SK-N-MC (cell line): Measurements from ENCODE around the gene MSTN.
"Not testable (repeated sequence)": the region's sequence is repeated elsewhere in the genome, so short reads cannot be mapped to it uniquely, and the experiment has no call there.

ENCODE experiments used
- DNase-seq: peaks from one replicate; pipeline ENCODE4 v3.0.0-alpha.2; 2011; ENCODE audit warnings: low read depth, low spot score
- H3K27ac ChIP-seq: fragments of 200-600 bp; sonication (generic); 2 replicates; pipeline ENCODE4 v1.5.1; 2016; ENCODE audit warnings: mixed run types
- H3K36me3 ChIP-seq: fragments of 200-600 bp; sonication (generic); 2 replicates; pipeline ENCODE4 v1.6.1; 2017; ENCODE audit warnings: antibody characterized with exemption, low read length, mixed read lengths; ENCODE audit not compliant: insufficient read depth
- H3K4me3 ChIP-seq: fragments of 200-600 bp; sonication (generic); 2 replicates; pipeline ENCODE4 v1.5.1; 2016
- H3K9ac ChIP-seq: fragments of 200-600 bp; sonication (generic); 2 replicates; pipeline ENCODE4 v1.8.0; 2017; ENCODE audit warnings: mixed run types, mixed read lengths; ENCODE audit not compliant: insufficient read length
- H3K9me3 ChIP-seq: fragments of 200-600 bp; sonication (generic); 2 replicates; pipeline ENCODE4 v1.6.1; 2017; ENCODE audit warnings: low read depth, mild to moderate bottlenecking, antibody characterized with exemption, low read length, moderate library complexity, mixed read lengths
- EZH2 ChIP-seq: fragments of 200-600 bp; sonication (generic); IDR thresholded peaks from one replicate; pipeline ENCODE4 v1.6.1; 2017; ENCODE audit warnings: antibody characterized with exemption
- FOXP2 ChIP-seq: optimal IDR thresholded peaks from 2 replicates; pipeline ENCODE3; 2011; ENCODE audit warnings: mild to moderate bottlenecking, moderate library complexity; ENCODE audit not compliant: insufficient read depth; ENCODE audit errors: extremely low read length, control extremely low read depth
- POLR2AphosphoS5 ChIP-seq: IDR thresholded peaks from 2 replicates; pipeline ENCODE4 v1.6.1; 2012; ENCODE audit warnings: mild to moderate bottlenecking, low read depth, low read length, borderline replicate concordance

The MSTN gene

GRCh38 chr2:190052307-190052706 lies 10.2 kb downstream of the MSTN start:
- DNase-seq: no peak
- H3K9me3 ChIP-seq: no peaks in the 10 kb centered on the region
- TF ChIP-seq POLR2AphosphoS5 (no peak), FOXP2 (no peak), EZH2 (no peak)
- no peak overlapping the region for H3K9ac ChIP-seq
- no peak overlapping the region for H3K27ac ChIP-seq
- H3K4me3 ChIP-seq: no peak overlapping the region
- no peaks in the 10 kb centered on the region for H3K36me3 ChIP-seq

GRCh38 chr2:190051223-190051622 lies 11.3 kb downstream of the MSTN start:
- Histone ChIP-seq H3K27ac (no peak overlapping the region), H3K9ac (no peak overlapping the region), H3K4me3 (no peak overlapping the region), H3K36me3 (no peaks in the 10 kb centered on the region), H3K9me3 (no peaks in the 10 kb centered on the region)
- DNase-seq: no peak
- no peak for TF ChIP-seq FOXP2
- no peak for TF ChIP-seq EZH2
- no peak for TF ChIP-seq POLR2AphosphoS5

GRCh38 chr2:190050001-190050400 lies 12.5 kb downstream of the MSTN start:
- H3K9me3 ChIP-seq: no peaks in the 10 kb centered on the region
- peak overlapping the region; percentile 38 for H3K9ac ChIP-seq
- TF ChIP-seq FOXP2 (no peak), EZH2 (no peak), POLR2AphosphoS5 (no peak)
- no peak overlapping the region for H3K4me3 ChIP-seq
- no peaks in the 10 kb centered on the region for H3K36me3 ChIP-seq
- H3K27ac ChIP-seq: peak overlapping the region; percentile 53
- DNase-seq: no peak

- no peaks in the 10 kb centered on the region for H3K9me3 ChIP-seq
- no peak overlapping the region for H3K9ac ChIP-seq
- TF ChIP-seq EZH2 (no peak), POLR2AphosphoS5 (no peak), FOXP2 (no peak)
- no peak for DNase-seq
- no peaks in the 10 kb centered on the region for H3K36me3 ChIP-seq
- no peak overlapping the region for H3K27ac ChIP-seq
- H3K4me3 ChIP-seq: no peak overlapping the region
Observed at GRCh38 chr2:190044866-190045265, 17.7 kb downstream of the MSTN start.

- Histone ChIP-seq H3K9ac (no peak overlapping the region), H3K9me3 (no peaks in the 10 kb centered on the region), H3K27ac (no peak overlapping the region), H3K4me3 (no peak overlapping the region), H3K36me3 (no peaks in the 10 kb centered on the region)
- TF ChIP-seq FOXP2: no peak
- TF ChIP-seq EZH2: no peak
- no peak for TF ChIP-seq POLR2AphosphoS5
- DNase-seq: no peak
Observed at GRCh38 chr2:190043441-190043840, 19.1 kb downstream of the MSTN start.

GRCh38 chr2:190036071-190036470 lies 26.5 kb downstream of the MSTN start:
- DNase-seq: no peak
- Histone ChIP-seq H3K27ac (no peak overlapping the region), H3K4me3 (no peak overlapping the region), H3K9me3 (no peaks in the 10 kb centered on the region), H3K9ac (no peak overlapping the region), H3K36me3 (no peaks in the 10 kb centered on the region)
- TF ChIP-seq FOXP2: no peak
- TF ChIP-seq EZH2: no peak
- no peak for TF ChIP-seq POLR2AphosphoS5

- H3K4me3 ChIP-seq, H3K27ac ChIP-seq, H3K9me3 ChIP-seq, DNase-seq, H3K9ac ChIP-seq, H3K36me3 ChIP-seq: not testable (repeated sequence)
Observed at GRCh38 chr2:190034417-190034816, 28.1 kb downstream of the MSTN start.

GRCh38 chr2:190031969-190032618 lies 30.4 kb downstream of the MSTN start:
- no peak overlapping the region for H3K9ac ChIP-seq
- TF ChIP-seq EZH2 (no peak), POLR2AphosphoS5 (no peak), FOXP2 (no peak)

GRCh38 chr2:190023860-190024259 lies 38.7 kb downstream of the MSTN start:
- no peak overlapping the region for H3K9ac ChIP-seq

More at GRCh38 chr2:190031969-190032618, 30.4 kb downstream of the MSTN start:
- DNase-seq: no peak
- no peak overlapping the region for H3K4me3 ChIP-seq
- no peaks in the 10 kb centered on the region for H3K36me3 ChIP-seq
- no peak overlapping the region for H3K27ac ChIP-seq
- H3K9me3 ChIP-seq: no peaks in the 10 kb centered on the region

More at GRCh38 chr2:190023860-190024259, 38.7 kb downstream of the MSTN start:
- H3K4me3 ChIP-seq: no peak overlapping the region
- TF ChIP-seq POLR2AphosphoS5: no peak
- TF ChIP-seq EZH2: no peak
- TF ChIP-seq FOXP2: no peak
- H3K36me3 ChIP-seq: no peaks in the 10 kb centered on the region
- DNase-seq: peak; percentile 45
- H3K9me3 ChIP-seq: no peaks in the 10 kb centered on the region
- H3K27ac ChIP-seq: no peak overlapping the region
